Dendritic cell treated with granulocyte-macrophage colony-stimulating factor and Interleukin-4, amounts not matched to agents 40 ng/mL and 50 ng/mL, for 4 days (primary cell): ENCODE results near the gene RNLS.
"Not testable (repeated sequence)": the region's sequence is repeated elsewhere in the genome, so short reads cannot be mapped to it uniquely, and the experiment has no call there.

Source experiments
- H3K27ac Mint-ChIP-seq: one replicate; pipeline ENCODE4 v1.8.0; 2022; ENCODE audit warnings: mild to moderate bottlenecking, mixed read lengths
- H3K27me3 Mint-ChIP-seq: one replicate; pipeline ENCODE4 v1.8.0; 2022; ENCODE audit warnings: mild to moderate bottlenecking, mixed read lengths
- H3K36me3 Mint-ChIP-seq: one replicate; pipeline ENCODE4 v1.8.0; 2022; ENCODE audit warnings: low read depth, mixed read lengths
- H3K4me1 Mint-ChIP-seq: one replicate; pipeline ENCODE4 v1.8.0; 2022; ENCODE audit warnings: low read depth, mixed read lengths
- H3K4me3 Mint-ChIP-seq: one replicate; pipeline ENCODE4 v1.8.0; 2022; ENCODE audit warnings: mild to moderate bottlenecking, moderate library complexity, mixed read lengths
- H3K9me3 Mint-ChIP-seq: one replicate; pipeline ENCODE4 v1.8.0; 2022; ENCODE audit warnings: mixed read lengths
- intact Hi-C: fragments of 100-400 bp; cut with micrococcal nuclease; formaldehyde crosslinking; loops from one replicate; pipeline ENCODE4 v1.15.0; 2022

RNLS gene

GRCh38 chr10:88385601-88386203 lies 197.4 kb downstream of the RNLS start:
- Mint-ChIP-seq H3K9me3 (no peaks in the 10 kb centered on the region), H3K4me3 (no peak overlapping the region), H3K36me3 (no peaks in the 10 kb centered on the region), H3K27me3 (no peaks in the 10 kb centered on the region), H3K27ac (no peak overlapping the region), H3K4me1 (peaks cover 6% of the 10 kb centered on the region)
- intact Hi-C loops, result loop anchor here (5.0 to 10.0 kb wide), 2 partner anchors 111 to 167 kb away; no protein-coding TSS in a partner anchor

- intact Hi-C loops, result loop anchor here (10.0 kb wide), 1 partner anchor 108 kb away; no protein-coding TSS in a partner anchor
- Mint-ChIP-seq H3K36me3 (no peaks in the 10 kb centered on the region), H3K27me3 (no peaks in the 10 kb centered on the region)
Measured at GRCh38 chr10:88383276-88383675, 199.8 kb downstream of the RNLS start.

GRCh38 chr10:88382699-88383098 lies 200.4 kb downstream of the RNLS start:
- intact Hi-C loops, result loop anchor here (10.0 kb wide), 1 partner anchor 108 kb away; no protein-coding TSS in a partner anchor

More at GRCh38 chr10:88383276-88383675, 199.8 kb downstream of the RNLS start:
- no peak overlapping the region for H3K27ac Mint-ChIP-seq
- H3K4me1 Mint-ChIP-seq, result peaks cover 6% of the 10 kb centered on the region
- H3K9me3 Mint-ChIP-seq, result no peaks in the 10 kb centered on the region
- no peak overlapping the region for H3K4me3 Mint-ChIP-seq

GRCh38 chr10:88379575-88379974 lies 203.5 kb downstream of the RNLS start:
- Mint-ChIP-seq H3K4me3 (no peak overlapping the region), H3K9me3 (no peaks in the 10 kb centered on the region), H3K4me1 (no peaks in the 10 kb centered on the region), H3K27ac (no peak overlapping the region), H3K27me3 (no peaks in the 10 kb centered on the region), H3K36me3 (no peaks in the 10 kb centered on the region)
- intact Hi-C loops, result no loop called here

More at GRCh38 chr10:88382699-88383098, 200.4 kb downstream of the RNLS start:
- Mint-ChIP-seq H3K4me3 (no peak overlapping the region), H3K4me1 (peaks cover 6% of the 10 kb centered on the region), H3K36me3 (no peaks in the 10 kb centered on the region), H3K27me3 (no peaks in the 10 kb centered on the region), H3K27ac (no peak overlapping the region), H3K9me3 (no peaks in the 10 kb centered on the region)

GRCh38 chr10:88377510-88377909 lies 205.6 kb downstream of the RNLS start:
- no peak overlapping the region for H3K27ac Mint-ChIP-seq
- no peaks in the 10 kb centered on the region for H3K36me3 Mint-ChIP-seq
- no peaks in the 10 kb centered on the region for H3K9me3 Mint-ChIP-seq
- H3K4me3 Mint-ChIP-seq, result no peak overlapping the region
- intact Hi-C loops, result no loop called here
- no peaks in the 10 kb centered on the region for H3K4me1 Mint-ChIP-seq
- H3K27me3 Mint-ChIP-seq, result no peaks in the 10 kb centered on the region

- intact Hi-C loops, result no loop called here
- H3K36me3 Mint-ChIP-seq, result no peaks in the 10 kb centered on the region
- no peaks in the 10 kb centered on the region for H3K27me3 Mint-ChIP-seq
- H3K4me1 Mint-ChIP-seq, result no peaks in the 10 kb centered on the region
- no peak overlapping the region for H3K27ac Mint-ChIP-seq
- H3K9me3 Mint-ChIP-seq, result no peaks in the 10 kb centered on the region
- no peak overlapping the region for H3K4me3 Mint-ChIP-seq
Measured at GRCh38 chr10:88374392-88375175, 208.5 kb downstream of the RNLS start.

GRCh38 chr10:88372881-88373592 lies 210.1 kb downstream of the RNLS start:
- intact Hi-C loops, result no loop called here
- no peaks in the 10 kb centered on the region for H3K36me3 Mint-ChIP-seq
- H3K9me3 Mint-ChIP-seq, result no peaks in the 10 kb centered on the region
- no peaks in the 10 kb centered on the region for H3K4me1 Mint-ChIP-seq
- no peak overlapping the region for H3K4me3 Mint-ChIP-seq
- H3K27ac Mint-ChIP-seq, result no peak overlapping the region
- no peaks in the 10 kb centered on the region for H3K27me3 Mint-ChIP-seq

GRCh38 chr10:88372051-88372715 lies 210.9 kb downstream of the RNLS start:
- no peaks in the 10 kb centered on the region for H3K9me3 Mint-ChIP-seq
- H3K4me1 Mint-ChIP-seq, result no peaks in the 10 kb centered on the region
- H3K27me3 Mint-ChIP-seq, result no peaks in the 10 kb centered on the region
- H3K36me3 Mint-ChIP-seq, result no peaks in the 10 kb centered on the region
- no peak overlapping the region for H3K27ac Mint-ChIP-seq
- no peak overlapping the region for H3K4me3 Mint-ChIP-seq
- intact Hi-C loops, result no loop called here

GRCh38 chr10:88370713-88371112 lies 212.4 kb downstream of the RNLS start:
- H3K4me3 Mint-ChIP-seq, result no peak overlapping the region
- no peak overlapping the region for H3K27ac Mint-ChIP-seq
- intact Hi-C loops, result no loop called here

GRCh38 chr10:88366772-88367171 lies 216.3 kb downstream of the RNLS start:
- Mint-ChIP-seq H3K27me3 (no peaks in the 10 kb centered on the region), H3K36me3 (no peaks in the 10 kb centered on the region), H3K4me3 (no peak overlapping the region), H3K9me3 (no peaks in the 10 kb centered on the region), H3K27ac (no peak overlapping the region), H3K4me1 (no peaks in the 10 kb centered on the region)
- intact Hi-C loops, result no loop called here

More at GRCh38 chr10:88370713-88371112, 212.4 kb downstream of the RNLS start:
- Mint-ChIP-seq H3K4me1 (no peaks in the 10 kb centered on the region), H3K27me3 (no peaks in the 10 kb centered on the region), H3K36me3 (no peaks in the 10 kb centered on the region), H3K9me3 (no peaks in the 10 kb centered on the region)

GRCh38 chr10:88361995-88362807 lies 220.9 kb downstream of the RNLS start:
- Mint-ChIP-seq H3K9me3 (no peaks in the 10 kb centered on the region), H3K4me1 (no peaks in the 10 kb centered on the region), H3K27me3 (no peaks in the 10 kb centered on the region), H3K36me3 (no peaks in the 10 kb centered on the region), H3K27ac (no peak overlapping the region), H3K4me3 (no peak overlapping the region)
- intact Hi-C loops, result no loop called here

- H3K36me3 Mint-ChIP-seq, result no peaks in the 10 kb centered on the region
- no peaks in the 10 kb centered on the region for H3K4me1 Mint-ChIP-seq
- intact Hi-C loops, result no loop called here
- H3K27me3 Mint-ChIP-seq, result no peaks in the 10 kb centered on the region
- H3K9me3 Mint-ChIP-seq, result no peaks in the 10 kb centered on the region
- no peak overlapping the region for H3K27ac Mint-ChIP-seq
- no peak overlapping the region for H3K4me3 Mint-ChIP-seq
Measured at GRCh38 chr10:88361494-88361893, 221.6 kb downstream of the RNLS start.

- H3K4me1 Mint-ChIP-seq, intact Hi-C loops, H3K36me3 Mint-ChIP-seq, H3K27me3 Mint-ChIP-seq, H3K27ac Mint-ChIP-seq, H3K4me3 Mint-ChIP-seq: not testable (repeated sequence)
- peaks cover 29% of the 10 kb centered on the region for H3K9me3 Mint-ChIP-seq
Measured at GRCh38 chr10:88355750-88356149, 227.4 kb downstream of the RNLS start.
